Measurements from ENCODE around the gene SMG6.
"Not testable (repeated sequence)": the region's sequence is repeated elsewhere in the genome, so short reads cannot be mapped to it uniquely, and the experiment has no call there.

Gene SMG6

GRCh38 chr17:2202996-2203575, 100.5 kb downstream of the SMG6 start:
- no peak for DNase-seq (ENCODE audit: low spot score)

- DNase-seq (ENCODE audit: low spot score): no peak
Measured at GRCh38 chr17:2202302-2202995, 101.1 kb downstream of the SMG6 start.

GRCh38 chr17:2199386-2199785, 104.2 kb downstream of the SMG6 start:
- not testable (repeated sequence) for DNase-seq (ENCODE audit: low spot score)

- no peak for DNase-seq (ENCODE audit: low spot score)
Measured at GRCh38 chr17:2198927-2199326, 104.7 kb downstream of the SMG6 start.

GRCh38 chr17:2197271-2197670, 106.3 kb downstream of the SMG6 start:
- no peak for DNase-seq (ENCODE audit: low spot score)

- DNase-seq (ENCODE audit: low spot score): no peak
Measured at GRCh38 chr17:2195729-2196128, 107.9 kb downstream of the SMG6 start.

- no peak for DNase-seq (ENCODE audit: low spot score)
Measured at GRCh38 chr17:2194889-2195335, 108.7 kb downstream of the SMG6 start.

- DNase-seq (ENCODE audit: low spot score): no peak
Measured at GRCh38 chr17:2192367-2193057, 111.1 kb downstream of the SMG6 start.

GRCh38 chr17:2191785-2192184, 111.8 kb downstream of the SMG6 start:
- DNase-seq (ENCODE audit: low spot score): no peak

- no peak for DNase-seq (ENCODE audit: low spot score)
Measured at GRCh38 chr17:2191227-2191626, 112.4 kb downstream of the SMG6 start.

GRCh38 chr17:2190014-2190413, 113.6 kb downstream of the SMG6 start:
- DNase-seq (ENCODE audit: low spot score): no peak

GRCh38 chr17:2188971-2189630, 114.5 kb downstream of the SMG6 start:
- DNase-seq (ENCODE audit: low spot score): no peak

GRCh38 chr17:2187758-2188157, 115.8 kb downstream of the SMG6 start:
- DNase-seq (ENCODE audit: low spot score): no peak

- no peak for DNase-seq (ENCODE audit: low spot score)
Measured at GRCh38 chr17:2186937-2187336, 116.6 kb downstream of the SMG6 start.

- no peak for DNase-seq (ENCODE audit: low spot score)
Measured at GRCh38 chr17:2184993-2185931, 118.3 kb downstream of the SMG6 start.

- DNase-seq (ENCODE audit: low spot score): no peak
Measured at GRCh38 chr17:2183346-2183745, 120.2 kb downstream of the SMG6 start.

- DNase-seq (ENCODE audit: low spot score): no peak
Measured at GRCh38 chr17:2181897-2182448, 121.6 kb downstream of the SMG6 start.

- DNase-seq (ENCODE audit: low spot score): peak; percentile 72
Measured at GRCh38 chr17:2181206-2181896, 122.2 kb downstream of the SMG6 start.

- no peak for DNase-seq (ENCODE audit: low spot score)
Measured at GRCh38 chr17:2180768-2181167, 122.8 kb downstream of the SMG6 start.

GRCh38 chr17:2179615-2180295, 123.8 kb downstream of the SMG6 start:
- peak; percentile 74 for DNase-seq (ENCODE audit: low spot score)
